Liver (tissue), 9 donors: ENCODE measurements around the gene WDR48. TPM values are rescaled to one million over a fixed set of nuclear protein-coding genes. Genes with fewer than 3 reads are reported as not detected.

Source experiments
- DNase-seq: peaks from one replicate; pipeline ENCODE4 v3.0.0-alpha.2; 2017; ENCODE audit warnings: low spot score
- H3K27ac ChIP-seq, 2 donors: one replicate each; pipeline ENCODE4 v1.7.0; 2013; ENCODE audit warnings: inconsistent platforms in 2 of 2, low read length in 2 of 2, control low read depth in 1 of 2, low read depth in 1 of 2, mild to moderate bottlenecking in 1 of 2
- H3K27me3 ChIP-seq, 4 donors: one replicate each; pipeline versions ENCODE4 v1.6.1 to v1.7.0; 2013; ENCODE audit warnings: low read length in 3 of 4, inconsistent platforms in 1 of 4, mild to moderate bottlenecking in 1 of 4, moderate library complexity in 1 of 4; ENCODE audit not compliant: control insufficient read depth in 4 of 4, insufficient read depth in 4 of 4
- H3K36me3 ChIP-seq, 4 donors: one replicate each; pipeline versions ENCODE4 v1.6.1 to v1.7.0; 2013; ENCODE audit warnings: low read length in 3 of 4, mild to moderate bottlenecking in 3 of 4, low read depth in 1 of 4, moderate library complexity in 1 of 4; ENCODE audit not compliant: control insufficient read depth in 4 of 4, insufficient read depth in 3 of 4
- H3K4me1 ChIP-seq, 4 donors: one replicate each; pipeline versions ENCODE4 v1.6.1 to v1.7.0; 2013; ENCODE audit warnings: low read length in 3 of 4, mild to moderate bottlenecking in 3 of 4, moderate library complexity in 1 of 4; ENCODE audit not compliant: control insufficient read depth in 4 of 4, insufficient read depth in 4 of 4
- H3K4me3 ChIP-seq, 3 donors: one replicate each; pipeline versions ENCODE4 v1.6.1 to v1.7.0; 2013; ENCODE audit warnings: low read length in 3 of 3, control low read depth in 1 of 3, low read depth in 1 of 3, mild to moderate bottlenecking in 1 of 3
- H3K9ac ChIP-seq, 2 donors: one replicate each; pipeline ENCODE4 v1.7.0; 2013; ENCODE audit warnings: low read length in 2 of 2, mild to moderate bottlenecking in 2 of 2, moderate library complexity in 2 of 2, control low read depth in 1 of 2, low read depth in 1 of 2
- H3K9me3 ChIP-seq, 4 donors: one replicate each; pipeline versions ENCODE4 v1.6.1 to v1.7.0; 2013; ENCODE audit warnings: low read length in 3 of 4; ENCODE audit not compliant: control insufficient read depth in 4 of 4
- FOXA1 ChIP-seq: IDR thresholded peaks from 2 replicates; pipeline ENCODE4 v1.6.1; 2016; ENCODE audit warnings: antibody characterized with exemption
- FOXA2 ChIP-seq: IDR thresholded peaks from 2 replicates; pipeline ENCODE4 v1.6.1; 2016; ENCODE audit warnings: antibody characterized with exemption
- GABPA ChIP-seq, 2 donors: IDR thresholded peaks in 1 of 2; conservative IDR thresholded peaks in 1 of 2; 2 replicates each; pipeline ENCODE4 v1.6.1; 2016; ENCODE audit warnings: antibody characterized with exemption in 2 of 2, mild to moderate bottlenecking in 1 of 2, moderate library complexity in 1 of 2
- HNF4A ChIP-seq, 2 donors: conservative IDR thresholded peaks; 2 replicates each; pipeline ENCODE4 v1.6.1; 2016; ENCODE audit warnings: antibody characterized with exemption in 2 of 2, mild to moderate bottlenecking in 2 of 2
- HNF4G ChIP-seq: IDR thresholded peaks from 2 replicates; pipeline ENCODE4 v1.6.1; 2016; ENCODE audit warnings: antibody characterized with exemption
- JUND ChIP-seq, 2 donors: IDR thresholded peaks; 2 replicates each; pipeline ENCODE4 v1.6.1; 2016; ENCODE audit warnings: antibody characterized with exemption in 2 of 2
- NR2F2 ChIP-seq: IDR thresholded peaks from 2 replicates; pipeline ENCODE4 v1.6.1; 2016; ENCODE audit warnings: antibody characterized with exemption
- RAD21 ChIP-seq, 2 donors: IDR thresholded peaks; 2 replicates each; pipeline ENCODE4 v1.6.1; 2016; ENCODE audit warnings: antibody characterized with exemption in 2 of 2, mild to moderate bottlenecking in 2 of 2
- RXRA ChIP-seq, 2 donors: IDR thresholded peaks; 2 replicates each; pipeline ENCODE4 v1.6.1; 2017 to 2018; ENCODE audit warnings: antibody characterized with exemption in 2 of 2, mild to moderate bottlenecking in 1 of 2
- SP1 ChIP-seq: IDR thresholded peaks from 2 replicates; pipeline ENCODE4 v1.6.1; 2018; ENCODE audit warnings: antibody characterized with exemption, mild to moderate bottlenecking
- TAF1 ChIP-seq: conservative IDR thresholded peaks from 2 replicates; pipeline ENCODE4 v1.6.1; 2016; ENCODE audit warnings: antibody characterized with exemption, mild to moderate bottlenecking
- YY1 ChIP-seq: IDR thresholded peaks from 2 replicates; pipeline ENCODE4 v1.6.1; 2016; ENCODE audit warnings: antibody characterized with exemption, mild to moderate bottlenecking
- WGBS: extraction: QIAGEN DNeasy Blood & Tissue Kit; methylation state at CpG from one replicate; pipeline ENCODE4 v1.1.7; 2013; 5-methylcytosine and 5-hydroxymethylcytosine counted together
- polyA plus RNA-seq, 2 donors: library from polyadenylated mRNA; stranded (reverse) in 1 of 2; unstranded in 1 of 2; fragments of 200-250 nt in 1 of 2; fragments of >200 nt in 1 of 2; fragmentation: Nextera tagmentation in 1 of 2; extraction: Ambion mirVana in 1 of 2; gene quantifications; one replicate each; pipeline versions ENCODE4 v1.2.1 to v1.2.3, GENCODE V29; 2013 to 2015
- total RNA-seq, 2 donors: library from RNA; depleted of rRNA; stranded (reverse); fragments of >200 nt; gene quantifications; one replicate each; pipeline ENCODE4 v1.2.3, GENCODE V29; 2014
- TF ChIP-seq, protein P1 (sequence below): fragments of 150-350 bp; IDR thresholded peaks from 2 replicates; pipeline ENCODE4 v1.5.1; 2017; ENCODE audit warnings: improper control_type of control experiment, low read depth, low read length; ENCODE audit not compliant: missing input control
- TF ChIP-seq, protein P2 (sequence below): IDR thresholded peaks from 2 replicates; pipeline ENCODE4 v1.6.1; 2016; ENCODE audit warnings: antibody characterized with exemption
- TF ChIP-seq, protein P3 (sequence below): IDR thresholded peaks from 2 replicates; pipeline ENCODE4 v1.6.1; 2016; ENCODE audit warnings: antibody characterized with exemption
- donor health status: healthy.
- donor health status: healthy.
- donor health status: healthy.
- donor health status: healthy.
- donor health status: healthy.

The WDR48 gene
- total and polyA plus RNA-seq, 4 donors: 8.0 to 24.9 (median 16.5) TPM

DNA sequence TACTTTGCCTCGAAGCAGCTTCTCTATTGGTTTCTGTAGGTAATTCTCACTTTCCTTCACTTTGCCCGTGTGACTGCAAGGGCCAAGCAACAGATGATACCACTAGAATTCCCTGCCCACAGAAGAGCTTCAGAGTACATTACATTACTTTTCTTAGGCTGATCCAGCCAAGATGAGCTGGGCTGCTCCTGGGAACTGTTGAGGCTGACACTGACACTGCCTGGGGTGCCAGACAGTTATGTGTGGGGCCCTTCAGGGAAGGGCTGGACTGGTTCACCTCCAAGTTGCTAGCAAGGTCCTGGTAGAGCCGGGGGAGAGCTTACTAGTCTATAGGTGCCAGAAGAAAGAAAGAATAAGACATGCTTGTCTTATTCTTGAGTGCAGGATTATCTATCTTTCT lies 36.6 kb downstream of the WDR48 start:
- H3K36me3 ChIP-seq: peaks cover 8 to 69% (median 46%) of the 10 kb centered on the region in 4 donors

DNA sequence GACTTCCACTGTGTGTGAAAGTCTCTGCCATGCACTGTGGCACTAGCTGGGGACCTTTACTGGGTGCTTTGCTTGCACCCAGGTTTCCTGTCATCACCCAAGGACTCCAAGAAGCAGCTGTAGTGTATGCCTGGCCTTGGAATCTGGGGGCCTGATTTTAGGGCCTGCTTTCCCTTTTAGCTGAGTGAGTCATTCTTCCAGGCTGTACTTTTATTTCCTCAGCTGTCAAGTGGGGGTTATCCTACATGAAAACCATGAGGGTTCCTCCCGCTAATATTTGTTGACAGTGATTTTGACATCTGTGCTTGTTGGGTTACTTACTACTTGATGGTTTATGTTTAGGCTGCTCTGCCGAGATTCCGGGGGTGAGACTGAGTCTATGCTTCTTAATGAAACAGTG lies 37.1 kb downstream of the WDR48 start:
- Histone ChIP-seq H3K9ac (no peak overlapping the region), H3K9me3 (no peaks in the 10 kb centered on the region), H3K27ac (no peak overlapping the region), H3K4me3 (no peak overlapping the region), H3K27me3 (no peaks in the 10 kb centered on the region), H3K4me1 (no peaks in the 10 kb centered on the region), H3K36me3 (peaks cover 8 to 71% (median 46%) of the 10 kb centered on the region in 4 donors)
- DNase-seq: no peak
- no peak for TF ChIP-seq HNF4G
- TF ChIP-seq, protein P1, sequence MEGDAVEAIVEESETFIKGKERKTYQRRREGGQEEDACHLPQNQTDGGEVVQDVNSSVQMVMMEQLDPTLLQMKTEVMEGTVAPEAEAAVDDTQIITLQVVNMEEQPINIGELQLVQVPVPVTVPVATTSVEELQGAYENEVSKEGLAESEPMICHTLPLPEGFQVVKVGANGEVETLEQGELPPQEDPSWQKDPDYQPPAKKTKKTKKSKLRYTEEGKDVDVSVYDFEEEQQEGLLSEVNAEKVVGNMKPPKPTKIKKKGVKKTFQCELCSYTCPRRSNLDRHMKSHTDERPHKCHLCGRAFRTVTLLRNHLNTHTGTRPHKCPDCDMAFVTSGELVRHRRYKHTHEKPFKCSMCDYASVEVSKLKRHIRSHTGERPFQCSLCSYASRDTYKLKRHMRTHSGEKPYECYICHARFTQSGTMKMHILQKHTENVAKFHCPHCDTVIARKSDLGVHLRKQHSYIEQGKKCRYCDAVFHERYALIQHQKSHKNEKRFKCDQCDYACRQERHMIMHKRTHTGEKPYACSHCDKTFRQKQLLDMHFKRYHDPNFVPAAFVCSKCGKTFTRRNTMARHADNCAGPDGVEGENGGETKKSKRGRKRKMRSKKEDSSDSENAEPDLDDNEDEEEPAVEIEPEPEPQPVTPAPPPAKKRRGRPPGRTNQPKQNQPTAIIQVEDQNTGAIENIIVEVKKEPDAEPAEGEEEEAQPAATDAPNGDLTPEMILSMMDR: no peak
- TF ChIP-seq, protein P2, sequence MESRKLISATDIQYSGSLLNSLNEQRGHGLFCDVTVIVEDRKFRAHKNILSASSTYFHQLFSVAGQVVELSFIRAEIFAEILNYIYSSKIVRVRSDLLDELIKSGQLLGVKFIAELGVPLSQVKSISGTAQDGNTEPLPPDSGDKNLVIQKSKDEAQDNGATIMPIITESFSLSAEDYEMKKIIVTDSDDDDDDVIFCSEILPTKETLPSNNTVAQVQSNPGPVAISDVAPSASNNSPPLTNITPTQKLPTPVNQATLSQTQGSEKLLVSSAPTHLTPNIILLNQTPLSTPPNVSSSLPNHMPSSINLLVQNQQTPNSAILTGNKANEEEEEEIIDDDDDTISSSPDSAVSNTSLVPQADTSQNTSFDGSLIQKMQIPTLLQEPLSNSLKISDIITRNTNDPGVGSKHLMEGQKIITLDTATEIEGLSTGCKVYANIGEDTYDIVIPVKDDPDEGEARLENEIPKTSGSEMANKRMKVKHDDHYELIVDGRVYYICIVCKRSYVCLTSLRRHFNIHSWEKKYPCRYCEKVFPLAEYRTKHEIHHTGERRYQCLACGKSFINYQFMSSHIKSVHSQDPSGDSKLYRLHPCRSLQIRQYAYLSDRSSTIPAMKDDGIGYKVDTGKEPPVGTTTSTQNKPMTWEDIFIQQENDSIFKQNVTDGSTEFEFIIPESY: no peak
- TF ChIP-seq GABPA (IDR thresholded peaks at IDR 0.05 in 1 of 2, conservative IDR thresholded peaks at IDR 0.05 in 1 of 2): no peak
- no peak for TF ChIP-seq FOXA2
- TF ChIP-seq, protein P3, sequence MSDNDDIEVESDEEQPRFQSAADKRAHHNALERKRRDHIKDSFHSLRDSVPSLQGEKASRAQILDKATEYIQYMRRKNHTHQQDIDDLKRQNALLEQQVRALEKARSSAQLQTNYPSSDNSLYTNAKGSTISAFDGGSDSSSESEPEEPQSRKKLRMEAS: no peak
- TF ChIP-seq FOXA1: no peak
- TF ChIP-seq SP1: no peak
- no peak for TF ChIP-seq YY1
- TF ChIP-seq RXRA (IDR thresholded peaks at IDR 0.05): no peak
- TF ChIP-seq TAF1: no peak
- TF ChIP-seq HNF4A (conservative IDR thresholded peaks at IDR 0.05): no peak
- no peak for TF ChIP-seq NR2F2
- TF ChIP-seq JUND (IDR thresholded peaks at IDR 0.05): no peak
- TF ChIP-seq RAD21 (IDR thresholded peaks at IDR 0.05): no peak
- 95% methylated on average over 3 of the region's 3 CpGs for WGBS

More for the DNA sequence above, 36.6 kb downstream of the WDR48 start:
- no peak for TF ChIP-seq YY1
- TF ChIP-seq FOXA2: no peak
- DNase-seq: no peak
- H3K27ac ChIP-seq: no peak overlapping the region
- H3K4me3 ChIP-seq: no peak overlapping the region
- no peaks in the 10 kb centered on the region for H3K9me3 ChIP-seq
- WGBS: 98% methylated on average over 3 of the region's 3 CpGs
- no peaks in the 10 kb centered on the region for H3K4me1 ChIP-seq
- no peak overlapping the region for H3K9ac ChIP-seq
- H3K27me3 ChIP-seq: no peaks in the 10 kb centered on the region

DNA sequence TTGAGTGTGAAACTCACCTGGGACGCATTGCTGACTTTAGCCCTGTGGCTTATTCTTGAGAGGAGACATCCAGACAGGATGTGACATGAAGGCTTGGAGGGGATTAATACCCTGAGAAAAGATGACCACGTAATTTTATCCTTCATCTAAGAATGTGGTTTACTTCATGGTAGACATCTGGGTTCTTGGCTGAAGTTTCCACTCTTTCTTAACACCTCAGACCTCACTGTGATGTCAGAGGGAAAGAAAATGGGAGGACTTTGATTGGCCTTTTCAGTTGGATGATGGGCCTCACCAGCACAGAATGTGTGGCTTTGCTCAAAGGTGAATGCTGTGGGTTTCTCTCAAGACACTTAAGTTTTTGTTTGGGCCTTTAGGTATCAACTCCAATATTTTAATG lies 39.1 kb downstream of the WDR48 start:
- no peak overlapping the region for H3K9ac ChIP-seq
- H3K27ac ChIP-seq: no peak overlapping the region
- no peak for DNase-seq
- no peak overlapping the region for H3K4me3 ChIP-seq
- TF ChIP-seq GABPA (IDR thresholded peaks at IDR 0.05 in 1 of 2, conservative IDR thresholded peaks at IDR 0.05 in 1 of 2): no peak
- TF ChIP-seq HNF4G: no peak
- no peak for TF ChIP-seq RXRA (IDR thresholded peaks at IDR 0.05)
- TF ChIP-seq FOXA2: no peak
- no peaks in the 10 kb centered on the region for H3K27me3 ChIP-seq
- 93% methylated on average over 2 of the region's 2 CpGs for WGBS
- no peaks in the 10 kb centered on the region for H3K9me3 ChIP-seq
- peaks cover 7 to 76% (median 51%) of the 10 kb centered on the region in 4 donors for H3K36me3 ChIP-seq
- no peaks in the 10 kb centered on the region for H3K4me1 ChIP-seq
